WTC11 (cell line): ENCODE measurements around the gene SSC5D.

ENCODE experiments used
- CREB1 ChIP-seq: sonication (generic); formaldehyde crosslinking; IDR thresholded peaks from 2 replicates; pipeline ENCODE4 v1.8.0; 2023; ENCODE audit warnings: mild to moderate bottlenecking, missing genetic modification reagents
- TF ChIP-seq, protein P1 (sequence below): sonication (generic); formaldehyde crosslinking; conservative IDR thresholded peaks from 2 replicates; pipeline ENCODE4 v1.8.1; 2022; ENCODE audit warnings: mild to moderate bottlenecking, missing genetic modification reagents
- TF ChIP-seq, protein P2 (sequence below): fragments of 200-600 bp; IDR thresholded peaks from 2 replicates; pipeline ENCODE4 v1.8.0; 2022; ENCODE audit warnings: antibody characterized with exemption

DNA sequence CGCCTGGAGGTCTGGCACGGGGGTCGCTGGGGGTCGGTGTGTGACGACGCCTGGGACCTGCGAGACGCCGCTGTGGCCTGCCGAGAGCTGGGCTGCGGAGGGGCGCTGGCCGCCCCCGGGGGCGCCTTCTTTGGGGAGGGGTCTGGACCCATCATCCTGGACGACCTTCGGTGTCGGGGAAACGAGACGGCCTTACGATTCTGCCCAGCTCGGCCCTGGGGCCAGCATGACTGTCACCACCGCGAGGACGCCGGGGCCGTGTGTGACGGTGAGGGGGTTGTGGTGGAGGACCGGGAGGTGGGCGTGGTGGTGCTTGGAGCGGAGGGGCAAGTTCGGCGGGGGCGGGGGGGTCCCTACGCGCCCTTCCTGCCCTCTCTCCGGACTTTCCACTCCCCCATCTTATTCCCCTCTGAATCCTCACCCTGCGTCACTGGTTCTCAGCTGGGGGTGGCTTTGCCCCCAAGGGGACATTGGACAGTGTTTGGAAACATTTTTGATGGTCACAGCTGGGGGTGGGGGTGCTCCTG is 5.5 kb downstream of the SSC5D start:
- TF ChIP-seq, protein P1, sequence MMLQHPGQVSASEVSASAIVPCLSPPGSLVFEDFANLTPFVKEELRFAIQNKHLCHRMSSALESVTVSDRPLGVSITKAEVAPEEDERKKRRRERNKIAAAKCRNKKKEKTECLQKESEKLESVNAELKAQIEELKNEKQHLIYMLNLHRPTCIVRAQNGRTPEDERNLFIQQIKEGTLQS (CRISPR knock-in tag) = no peak
- TF ChIP-seq, protein P2, sequence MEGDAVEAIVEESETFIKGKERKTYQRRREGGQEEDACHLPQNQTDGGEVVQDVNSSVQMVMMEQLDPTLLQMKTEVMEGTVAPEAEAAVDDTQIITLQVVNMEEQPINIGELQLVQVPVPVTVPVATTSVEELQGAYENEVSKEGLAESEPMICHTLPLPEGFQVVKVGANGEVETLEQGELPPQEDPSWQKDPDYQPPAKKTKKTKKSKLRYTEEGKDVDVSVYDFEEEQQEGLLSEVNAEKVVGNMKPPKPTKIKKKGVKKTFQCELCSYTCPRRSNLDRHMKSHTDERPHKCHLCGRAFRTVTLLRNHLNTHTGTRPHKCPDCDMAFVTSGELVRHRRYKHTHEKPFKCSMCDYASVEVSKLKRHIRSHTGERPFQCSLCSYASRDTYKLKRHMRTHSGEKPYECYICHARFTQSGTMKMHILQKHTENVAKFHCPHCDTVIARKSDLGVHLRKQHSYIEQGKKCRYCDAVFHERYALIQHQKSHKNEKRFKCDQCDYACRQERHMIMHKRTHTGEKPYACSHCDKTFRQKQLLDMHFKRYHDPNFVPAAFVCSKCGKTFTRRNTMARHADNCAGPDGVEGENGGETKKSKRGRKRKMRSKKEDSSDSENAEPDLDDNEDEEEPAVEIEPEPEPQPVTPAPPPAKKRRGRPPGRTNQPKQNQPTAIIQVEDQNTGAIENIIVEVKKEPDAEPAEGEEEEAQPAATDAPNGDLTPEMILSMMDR = no peak
- TF ChIP-seq CREB1 (CRISPR knock-in tag) = no peak
